Fibroblast of the aortic adventitia (primary cell): ENCODE measurements around the gene TATDN3. TPM values are rescaled to one million over a fixed set of nuclear protein-coding genes. Genes with fewer than 3 reads are reported as not detected.

Experiments used
- DNase-seq: peaks from one replicate; pipeline ENCODE4 v3.0.0-alpha.2; 2010; ENCODE audit warnings: low read depth
- H3K4me3 ChIP-seq: 2 replicates; pipeline ENCODE4 v1.5.1; 2011; ENCODE audit warnings: low read depth, mild to moderate bottlenecking, control low read depth, low read length, moderate library complexity
- CTCF ChIP-seq: IDR thresholded peaks from 2 replicates; pipeline ENCODE4 v1.5.1; 2011; ENCODE audit warnings: mild to moderate bottlenecking, low read length, control low read depth, inconsistent platforms; ENCODE audit not compliant: insufficient read depth
- total RNA-seq: library from RNA; depleted of rRNA; stranded (reverse); fragments of >200 nt; gene quantifications from 2 replicates; pipeline ENCODE4 v1.2.3, GENCODE V29; 2012; ENCODE audit warnings: low replicate concordance

Gene TATDN3
- total RNA-seq, 1 donor, result 15.0 TPM

- no peak for DNase-seq
- no peak overlapping the region for H3K4me3 ChIP-seq
- TF ChIP-seq CTCF, result no peak
Observed at GRCh38 chr1:212852105-212852688, 60.5 kb downstream of the TATDN3 start.

- DNase-seq, result no peak
- no peak overlapping the region for H3K4me3 ChIP-seq
- TF ChIP-seq CTCF, result no peak
Observed at GRCh38 chr1:212853658-212854057, 62.0 kb downstream of the TATDN3 start.

GRCh38 chr1:212856755-212857154 is 65.1 kb downstream of the TATDN3 start:
- DNase-seq, result no peak
- peak overlapping the region; percentile 83 for H3K4me3 ChIP-seq

GRCh38 chr1:212857992-212858460 is 66.3 kb downstream of the TATDN3 start, which contains the start of gene FLVCR1:
TSS of gene FLVCR1 (plus strand) at chr1:212858275. CDS start at chr1:212858453, 178 bp downstream.
- peak within 1 kb of the TSS; percentile 83 for H3K4me3 ChIP-seq
- no peak for TF ChIP-seq CTCF
- peak; percentile 90 for DNase-seq

More at GRCh38 chr1:212856755-212857154, 65.1 kb downstream of the TATDN3 start:
- TF ChIP-seq CTCF, result no peak

GRCh38 chr1:212858461-212859265 is 67.0 kb downstream of the TATDN3 start:
- DNase-seq, result peak; percentile 30
- peak overlapping the region; percentile 83 for H3K4me3 ChIP-seq
- no peak for TF ChIP-seq CTCF

- DNase-seq, result peak; percentile 15
- peak overlapping the region; percentile 6 for H3K4me3 ChIP-seq
- no peak for TF ChIP-seq CTCF
Observed at GRCh38 chr1:212860713-212861581, 69.3 kb downstream of the TATDN3 start.
